Body of pancreas (tissue), 4 donors: ENCODE data around the gene PTBP3. TPM values are rescaled to one million over a fixed set of nuclear protein-coding genes. Genes with fewer than 3 reads are reported as not detected.
A peak's percentile ranks its signal among the peaks of the same experiment; 100 is the strongest.
"Not testable (repeated sequence)": the region's sequence is repeated elsewhere in the genome, so short reads cannot be mapped to it uniquely, and the experiment has no call there.

Source experiments
- ATAC-seq: fragments of 150-250 bp; one replicate; pipeline ENCODE4 v1.9.1; 2016
- DNase-seq, 4 donors: peaks; one replicate each; pipeline ENCODE4 v3.0.0-alpha.2; 2019
- H3K27ac ChIP-seq, 4 donors: fragments of 200-600 bp; sonication (generic); 1 replicate in 3 of 4; 2 replicates in 1 of 4; pipeline versions ENCODE4 v1.5.1 to v1.6.1; 2016 to 2019; ENCODE audit warnings: mild to moderate bottlenecking in 1 of 4, mixed read lengths in 1 of 4, moderate library complexity in 1 of 4
- H3K27me3 ChIP-seq, 2 donors: fragments of 200-600 bp; sonication (generic); one replicate each; pipeline ENCODE4 v1.6.0; 2016; ENCODE audit warnings: mild to moderate bottlenecking in 1 of 2
- H3K36me3 ChIP-seq, 2 donors: fragments of 200-600 bp; sonication (generic); replicated peaks in 1 of 2; 2 replicates each; pipeline ENCODE4 v1.5.1; 2016; ENCODE audit warnings: low read depth in 2 of 2; ENCODE audit not compliant: insufficient read depth in 1 of 2
- H3K4me1 ChIP-seq: fragments of 200-600 bp; sonication (generic); one replicate; pipeline ENCODE4 v1.6.0; 2016
- H3K4me3 ChIP-seq, 2 donors: fragments of 200-600 bp; sonication (generic); 1 replicate in 1 of 2; 2 replicates in 1 of 2; pipeline ENCODE4 v1.5.1; 2016 to 2019
- H3K9me3 ChIP-seq, 3 donors: fragments of 200-600 bp; sonication (generic); 1 replicate in 2 of 3; 2 replicates in 1 of 3; pipeline ENCODE4 v1.5.1; 2016
- CTCF ChIP-seq, 7 experiments: fragments of 450-650 bp in 4 of 7; fragments of 200-600 bp in 3 of 7; sonication (generic) in 3 of 7; IDR thresholded peaks; one replicate each; pipeline ENCODE4 v1.5.1; 2016 to 2019; ENCODE audit warnings: antibody characterized with exemption in 7 of 7
- POLR2A ChIP-seq, 3 donors: fragments of 450-650 bp; IDR thresholded peaks; one replicate each; pipeline ENCODE4 v1.6.1; 2016; ENCODE audit warnings: antibody characterized with exemption in 3 of 3, mild to moderate bottlenecking in 2 of 3
- WGBS, 2 donors: methylation state at CpG; one replicate each; pipeline ENCODE4 v1.1.5; 2017; 5-methylcytosine and 5-hydroxymethylcytosine counted together
- intact Hi-C: fragments of 100-400 bp; cut with DNase I; formaldehyde crosslinking; loops from one replicate; pipeline ENCODE4 v1.15.1; 2023
- total RNA-seq, 2 donors: library from RNA; depleted of rRNA; stranded (reverse); fragments of >200 nt; gene quantifications; one replicate each; pipeline ENCODE4 v1.1.0, GENCODE V29; 2016

The PTBP3 gene
- total RNA-seq, 2 donors from 2014 or later = 30.4 to 122 TPM

- DNase-seq = peak in 1 of 4 donors; percentile 19
- no peaks in the 10 kb centered on the region for H3K27me3 ChIP-seq
- ATAC-seq = peak; percentile 75
Measured at GRCh38 chr9:112271466-112272098, 61.8 kb downstream of the PTBP3 start.

DNA sequence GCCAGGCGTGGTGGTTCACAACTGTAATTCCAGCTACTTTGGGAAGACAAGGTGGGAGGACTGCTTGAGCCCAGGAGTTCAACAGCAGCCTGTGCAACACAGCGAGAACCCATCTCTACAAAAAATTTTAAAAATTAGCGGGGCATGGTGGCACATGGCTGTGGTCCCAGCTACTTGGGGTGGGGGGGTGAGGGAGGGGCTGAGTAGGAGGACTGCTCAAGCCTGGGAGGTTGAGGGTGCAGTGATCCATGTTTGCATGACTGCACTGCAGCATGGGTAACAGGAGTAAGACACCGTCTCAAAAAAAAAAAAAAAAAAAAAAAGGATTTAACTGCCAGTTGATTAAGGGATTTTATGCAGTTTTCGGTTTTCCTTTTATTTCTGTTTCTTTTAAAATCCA, 65.0 kb downstream of the PTBP3 start:
- no peaks in the 10 kb centered on the region for H3K9me3 ChIP-seq
- no peak overlapping the region for H3K4me3 ChIP-seq
- WGBS, 2 donors = 90 to 91% methylated on average over 5 of the region's 5 CpGs
- H3K27me3 ChIP-seq = no peaks in the 10 kb centered on the region
- intact Hi-C loops = no loop called here
- no peak for ATAC-seq
- no peak overlapping the region for H3K27ac ChIP-seq
- DNase-seq = no peak
- TF ChIP-seq POLR2A (IDR thresholded peaks at IDR 0.05) (no peak), CTCF (IDR thresholded peaks at IDR 0.05) (no peak)
- peaks cover 12% of the 10 kb centered on the region for H3K4me1 ChIP-seq
- H3K36me3 ChIP-seq = no peaks in the 10 kb centered on the region

More at GRCh38 chr9:112271466-112272098, 61.8 kb downstream of the PTBP3 start:
- Histone ChIP-seq H3K36me3 (no peaks in the 10 kb centered on the region), H3K4me3 (no peak overlapping the region), H3K4me1 (peaks cover 12% of the 10 kb centered on the region), H3K9me3 (no peaks in the 10 kb centered on the region), H3K27ac (peak overlapping the region in 1 of 4 donors; percentile 45)
- intact Hi-C loops = no loop called here
- 72 to 88% methylated on average over 2 of the region's 2 CpGs for WGBS, 2 donors
- TF ChIP-seq POLR2A (IDR thresholded peaks at IDR 0.05) = no peak
- no peak for TF ChIP-seq CTCF (IDR thresholded peaks at IDR 0.05)

- H3K4me3 ChIP-seq, ATAC-seq, H3K9me3 ChIP-seq, H3K27ac ChIP-seq, H3K27me3 ChIP-seq, intact Hi-C loops, DNase-seq, H3K4me1 ChIP-seq, H3K36me3 ChIP-seq: not testable (repeated sequence)
- 93 to 99% methylated on average over 16 of the region's 16 CpGs for WGBS, 2 donors
Measured at GRCh38 chr9:112267086-112267485, 66.3 kb downstream of the PTBP3 start.

GRCh38 chr9:112265391-112265790, 68.0 kb downstream of the PTBP3 start:
- Histone ChIP-seq H3K27ac (no peak overlapping the region), H3K9me3 (no peaks in the 10 kb centered on the region), H3K4me3 (no peak overlapping the region), H3K4me1 (no peaks in the 10 kb centered on the region), H3K36me3 (no peaks in the 10 kb centered on the region), H3K27me3 (no peaks in the 10 kb centered on the region)
- TF ChIP-seq POLR2A (IDR thresholded peaks at IDR 0.05) (no peak), CTCF (IDR thresholded peaks at IDR 0.05) (no peak)
- WGBS, 2 donors = 91 to 97% methylated on average over 9 of the region's 9 CpGs
- intact Hi-C loops = no loop called here
- ATAC-seq (no peak), DNase-seq (no peak)

GRCh38 chr9:112262577-112262976, 70.8 kb downstream of the PTBP3 start:
- no peak overlapping the region for H3K4me3 ChIP-seq
- WGBS, 2 donors = 90 to 95% methylated on average over 3 of the region's 3 CpGs

More at GRCh38 chr9:112262577-112262976, 70.8 kb downstream of the PTBP3 start:
- Histone ChIP-seq H3K27ac (no peak overlapping the region), H3K36me3 (no peaks in the 10 kb centered on the region), H3K27me3 (no peaks in the 10 kb centered on the region), H3K9me3 (no peaks in the 10 kb centered on the region), H3K4me1 (no peaks in the 10 kb centered on the region)
- TF ChIP-seq CTCF (IDR thresholded peaks at IDR 0.05) = no peak
- TF ChIP-seq POLR2A (IDR thresholded peaks at IDR 0.05) = no peak
- ATAC-seq (no peak), DNase-seq (no peak)
- intact Hi-C loops = no loop called here
